Loucy (cell line): ENCODE data around the gene KNG1.

ENCODE experiments used
- EZH2phosphoT487 ChIP-seq: fragments of 200-600 bp; IDR thresholded peaks from 2 replicates; pipeline ENCODE4 v1.6.1; 2018; ENCODE audit warnings: antibody characterized with exemption, mild to moderate bottlenecking, moderate library complexity, borderline replicate concordance
- TF ChIP-seq, protein P1 (sequence below): fragments of 200-600 bp; sonication (generic); conservative IDR thresholded peaks from 2 replicates; pipeline ENCODE4 v1.5.1; 2014; ENCODE audit warnings: mild to moderate bottlenecking, antibody characterized with exemption, low read length

DNA sequence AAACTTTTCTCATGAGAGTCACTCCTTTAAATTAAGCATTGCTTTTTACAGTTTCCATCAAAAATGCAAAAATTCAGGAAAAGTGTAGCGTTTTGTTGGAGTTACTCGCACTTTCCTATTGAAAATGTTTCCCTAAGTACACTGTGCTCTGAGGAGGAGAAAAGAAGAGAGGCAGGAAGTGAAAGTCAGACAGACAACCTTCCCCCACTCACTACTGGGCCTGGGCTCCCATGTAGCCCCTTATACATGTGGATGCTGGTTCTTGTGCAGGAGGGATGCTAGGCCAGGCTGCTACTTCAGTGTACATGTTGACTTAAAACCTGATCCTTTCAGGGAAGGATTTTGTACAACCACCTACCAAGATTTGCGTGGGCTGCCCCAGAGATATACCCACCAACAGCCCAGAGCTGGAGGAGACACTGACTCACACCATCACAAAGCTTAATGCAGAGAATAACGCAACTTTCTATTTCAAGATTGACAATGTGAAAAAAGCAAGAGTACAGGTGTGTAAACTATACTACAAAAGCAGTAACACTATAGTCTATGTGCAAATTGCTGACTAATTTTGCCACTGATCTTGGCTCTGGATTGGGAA, 15.1 kb downstream of the KNG1 start:
- TF ChIP-seq, protein P1, sequence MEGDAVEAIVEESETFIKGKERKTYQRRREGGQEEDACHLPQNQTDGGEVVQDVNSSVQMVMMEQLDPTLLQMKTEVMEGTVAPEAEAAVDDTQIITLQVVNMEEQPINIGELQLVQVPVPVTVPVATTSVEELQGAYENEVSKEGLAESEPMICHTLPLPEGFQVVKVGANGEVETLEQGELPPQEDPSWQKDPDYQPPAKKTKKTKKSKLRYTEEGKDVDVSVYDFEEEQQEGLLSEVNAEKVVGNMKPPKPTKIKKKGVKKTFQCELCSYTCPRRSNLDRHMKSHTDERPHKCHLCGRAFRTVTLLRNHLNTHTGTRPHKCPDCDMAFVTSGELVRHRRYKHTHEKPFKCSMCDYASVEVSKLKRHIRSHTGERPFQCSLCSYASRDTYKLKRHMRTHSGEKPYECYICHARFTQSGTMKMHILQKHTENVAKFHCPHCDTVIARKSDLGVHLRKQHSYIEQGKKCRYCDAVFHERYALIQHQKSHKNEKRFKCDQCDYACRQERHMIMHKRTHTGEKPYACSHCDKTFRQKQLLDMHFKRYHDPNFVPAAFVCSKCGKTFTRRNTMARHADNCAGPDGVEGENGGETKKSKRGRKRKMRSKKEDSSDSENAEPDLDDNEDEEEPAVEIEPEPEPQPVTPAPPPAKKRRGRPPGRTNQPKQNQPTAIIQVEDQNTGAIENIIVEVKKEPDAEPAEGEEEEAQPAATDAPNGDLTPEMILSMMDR = no peak
- no peak for TF ChIP-seq EZH2phosphoT487
